Thyroid gland (tissue), 4 donors: ENCODE results near the gene INSYN1.

ENCODE experiments used
- CTCF ChIP-seq, 6 experiments: fragments of 200-600 bp in 3 of 6; fragments of 450-650 bp in 3 of 6; sonication (generic) in 3 of 6; IDR thresholded peaks; one replicate each; pipeline ENCODE4 v1.5.1; 2016 to 2019; ENCODE audit warnings: antibody characterized with exemption in 6 of 6, mild to moderate bottlenecking in 2 of 6, inconsistent platforms in 1 of 6, moderate library complexity in 1 of 6
- POLR2A ChIP-seq, 2 donors: fragments of 450-650 bp; IDR thresholded peaks; one replicate each; pipeline ENCODE4 v1.6.1; 2017; ENCODE audit warnings: antibody characterized with exemption in 2 of 2, mild to moderate bottlenecking in 2 of 2, moderate library complexity in 1 of 2

- no peak for TF ChIP-seq CTCF (IDR thresholded peaks at IDR 0.05)
- TF ChIP-seq POLR2A (IDR thresholded peaks at IDR 0.05) = no peak
Observed at GRCh38 chr15:73771385-73772045, 18.4 kb upstream of the INSYN1 start.
